ENCODE results near the gene CRABP1.

DNA sequence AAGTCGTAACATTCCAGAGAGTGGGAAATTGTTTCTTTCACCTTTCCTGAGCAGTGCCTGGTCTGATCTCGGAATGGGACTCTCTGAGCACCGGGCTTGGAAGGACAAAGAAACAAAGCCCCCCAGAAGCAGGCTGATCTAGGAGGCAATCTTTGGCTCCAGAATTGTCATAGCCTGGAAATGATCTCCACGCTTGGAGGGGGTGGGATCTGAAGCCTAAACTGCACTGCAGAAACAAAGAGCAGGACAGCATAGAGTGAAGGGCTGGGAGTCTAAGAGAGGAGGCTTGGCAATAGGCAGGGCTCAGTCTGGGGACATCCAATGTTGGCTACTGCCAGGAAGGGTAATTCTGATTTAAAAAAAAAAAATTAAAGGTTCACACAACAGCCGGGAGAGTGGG lies 1.9 kb downstream of the CRABP1 start:
- TF ChIP-seq FOXP2 (optimal IDR thresholded peaks at IDR 0.05; ENCODE audit: control extremely low read depth, extremely low read length, insufficient read depth): no peak
- TF ChIP-seq EZH2 (IDR thresholded peaks at IDR 0.05): no peak
